Peyer's patch (tissue), 4 donors: ENCODE data around the gene NAIP.

Source experiments
- POLR2A ChIP-seq, 2 donors: fragments of 450-650 bp; IDR thresholded peaks; one replicate each; pipeline ENCODE4 v1.5.1; 2017; ENCODE audit warnings: antibody characterized with exemption in 2 of 2, mild to moderate bottlenecking in 2 of 2, moderate library complexity in 2 of 2
- TF ChIP-seq, protein P1 (sequence below), 6 experiments: fragments of 450-650 bp in 4 of 6; fragments of 200-600 bp in 2 of 6; sonication (generic) in 1 of 6; IDR thresholded peaks; one replicate each; pipeline ENCODE4 v1.5.1; 2017 to 2019; ENCODE audit warnings: antibody characterized with exemption in 6 of 6, mild to moderate bottlenecking in 3 of 6, moderate library complexity in 1 of 6

DNA sequence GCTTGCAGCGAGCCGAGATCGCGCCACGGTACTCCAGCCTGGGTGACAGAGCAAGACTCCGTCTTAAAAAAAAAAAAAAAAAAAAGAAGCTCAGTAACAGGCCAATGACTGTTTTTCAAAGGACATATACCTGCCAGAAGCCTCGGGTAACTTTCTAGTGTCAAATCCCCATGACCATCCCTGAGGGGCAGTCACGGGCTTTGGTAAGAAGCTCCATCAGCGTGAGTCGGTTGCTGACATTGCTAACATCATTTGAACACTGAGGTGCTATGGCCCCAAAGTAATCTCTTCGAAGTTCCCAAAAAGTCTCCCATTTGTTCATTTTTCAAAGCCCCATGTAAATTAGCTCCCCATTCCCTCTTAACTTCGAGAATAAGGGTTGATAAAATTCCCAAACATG is 11.6 kb downstream of the NAIP start:
- TF ChIP-seq, protein P1, sequence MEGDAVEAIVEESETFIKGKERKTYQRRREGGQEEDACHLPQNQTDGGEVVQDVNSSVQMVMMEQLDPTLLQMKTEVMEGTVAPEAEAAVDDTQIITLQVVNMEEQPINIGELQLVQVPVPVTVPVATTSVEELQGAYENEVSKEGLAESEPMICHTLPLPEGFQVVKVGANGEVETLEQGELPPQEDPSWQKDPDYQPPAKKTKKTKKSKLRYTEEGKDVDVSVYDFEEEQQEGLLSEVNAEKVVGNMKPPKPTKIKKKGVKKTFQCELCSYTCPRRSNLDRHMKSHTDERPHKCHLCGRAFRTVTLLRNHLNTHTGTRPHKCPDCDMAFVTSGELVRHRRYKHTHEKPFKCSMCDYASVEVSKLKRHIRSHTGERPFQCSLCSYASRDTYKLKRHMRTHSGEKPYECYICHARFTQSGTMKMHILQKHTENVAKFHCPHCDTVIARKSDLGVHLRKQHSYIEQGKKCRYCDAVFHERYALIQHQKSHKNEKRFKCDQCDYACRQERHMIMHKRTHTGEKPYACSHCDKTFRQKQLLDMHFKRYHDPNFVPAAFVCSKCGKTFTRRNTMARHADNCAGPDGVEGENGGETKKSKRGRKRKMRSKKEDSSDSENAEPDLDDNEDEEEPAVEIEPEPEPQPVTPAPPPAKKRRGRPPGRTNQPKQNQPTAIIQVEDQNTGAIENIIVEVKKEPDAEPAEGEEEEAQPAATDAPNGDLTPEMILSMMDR (IDR thresholded peaks at IDR 0.05), result no peak
- TF ChIP-seq POLR2A (IDR thresholded peaks at IDR 0.05), result no peak
